ENCODE data around the gene ALDH1B1. TPM values are rescaled to one million over a fixed set of nuclear protein-coding genes. Genes with fewer than 3 reads are reported as not detected.

The ALDH1B1 gene
- total and polyA plus RNA-seq, 2 of the 13 experiments (the other 11 are each of a cell fraction or from before 2014, with no cell fraction given) = 45.1 to 125 TPM

GRCh38 chr9:38406476-38407186, 14.1 kb downstream of the ALDH1B1 start:
- in situ Hi-C loops (cut with HindIII; ENCODE audit: extremely low pct_ligation_motif_present, low pct_unique_long_range_greater_than_20kb) (no loop called here), intact Hi-C loops (cut with micrococcal nuclease; ENCODE audit: unreplicated experiment) (no loop called here)
- peaks cover 11% of the 10 kb centered on the region; the same call in 1 of the 2 replicates for H3K4me1 ChIP-seq (ENCODE audit: insufficient read depth, low read length)
- H3K79me2 ChIP-seq (ENCODE audit: insufficient read depth, low read length) = no peaks in the 10 kb centered on the region
- no TSS peak for BruUV-seq (replicated peaks)
- FAIRE-seq = no peak
- H3K4me3 ChIP-seq (replicated peaks in 1 of 3; ENCODE audit: insufficient read depth in 1 of 3, low read depth in 2 of 3, low read length in 3 of 3) = no peak overlapping the region
- H2AFZ ChIP-seq (ENCODE audit: low read length) = no peak overlapping the region
- H3K27me3 ChIP-seq (ENCODE audit: control insufficient read depth in 1 of 2, insufficient read depth in 2 of 2, low read length in 2 of 2) = peaks cover 8 to 43% of the 10 kb centered on the region in 2 experiments; a peak in 4 of 5 replicates
- ChIA-PET POLR2A (no interaction called here), CTCF (ENCODE audit: low intra/inter-chr PET ratio, low total read pairs) (no interaction called here)
- H3K27ac ChIP-seq (ENCODE audit: extremely low read length, insufficient read depth, low read length) = no peak overlapping the region
- WGBS (ENCODE audit: low lambda C conversion rate) = 39% methylated on average over 8 of the region's 9 CpGs
- H3K9me3 ChIP-seq (ENCODE audit: low read length) = no peaks in the 10 kb centered on the region
- H3K36me3 ChIP-seq (replicated peaks in 1 of 2; ENCODE audit: control insufficient read depth in 1 of 2, insufficient read depth in 2 of 2, low read length in 2 of 2) = no peaks in the 10 kb centered on the region
- no peaks in the 10 kb centered on the region for H4K20me1 ChIP-seq (ENCODE audit: insufficient read depth, low read length)
- no peak overlapping the region for H3K4me2 ChIP-seq (ENCODE audit: low read depth, low read length)
- no peak for ATAC-seq
- DNase-seq (ENCODE audit: low spot score) = no peak
- H3K9ac ChIP-seq (ENCODE audit: insufficient read depth, low read depth, low read length) = no peak overlapping the region
- TF ChIP-seq ZNF879 (CRISPR knock-in tag; IDR thresholded peaks at IDR 0.05) (no peak), RBM22 (optimal IDR thresholded peaks at IDR 0.05; ENCODE audit: low read length) (no peak), ZFAT (CRISPR knock-in tag; conservative IDR thresholded peaks at IDR 0.05) (no peak), SNAPC2 (CRISPR knock-in tag; IDR thresholded peaks at IDR 0.05) (no peak), ZNF276 (CRISPR knock-in tag; IDR thresholded peaks at IDR 0.05; ENCODE audit: low read depth) (no peak), TAF15 (IDR thresholded peaks at IDR 0.05; ENCODE audit: low read depth, low read length, poor library complexity, severe bottlenecking) (no peak), DMTF1 (CRISPR knock-in tag; IDR thresholded peaks at IDR 0.05) (no peak), FOSL2 (CRISPR knock-in tag; IDR thresholded peaks at IDR 0.05) (no peak), IRX3 (CRISPR knock-in tag; IDR thresholded peaks at IDR 0.05; ENCODE audit: borderline replicate concordance, low read depth) (no peak), SALL1 (CRISPR knock-in tag; IDR thresholded peaks at IDR 0.05) (no peak), ZNF431 (CRISPR knock-in tag; IDR thresholded peaks at IDR 0.05; ENCODE audit: borderline replicate concordance, low read depth) (no peak), POLR2A (IDR thresholded peaks at IDR 0.05; ENCODE audit: insufficient read depth in 1 of 2, low read depth in 2 of 2, low read length in 2 of 2) (no peak), MED1 (CRISPR knock-in tag; IDR thresholded peaks at IDR 0.05) (no peak), HMGA1 (CRISPR knock-in tag; conservative IDR thresholded peaks at IDR 0.05) (no peak), REST (IDR thresholded peaks at IDR 0.05; ENCODE audit: borderline replicate concordance in 1 of 2, low read depth in 1 of 2, low read length in 2 of 2) (no peak)

Measured in HepG2 (cell line).